ENCODE measurements around the gene MR1. TPM values are rescaled to one million over a fixed set of nuclear protein-coding genes. Genes with fewer than 3 reads are reported as not detected.
A peak's percentile ranks its signal among the peaks of the same experiment; 100 is the strongest.

MR1 gene
- total RNA-seq, 4 donors from 2014 or later: 4.0 to 9.7 (median 6.0) TPM

GRCh38 chr1:181095763-181096184 lies 62.0 kb downstream of the MR1 start:
- H3K27me3 ChIP-seq: no peaks in the 10 kb centered on the region
- no peaks in the 10 kb centered on the region for H3K9me3 ChIP-seq
- DNase-seq: no peak
- H3K36me3 ChIP-seq: no peaks in the 10 kb centered on the region
- no peak for TF ChIP-seq CTCF (IDR thresholded peaks at IDR 0.05)
- TF ChIP-seq POLR2A (IDR thresholded peaks at IDR 0.05): no peak
- peak overlapping the region in 2 of 4 donors; percentile 26 to 57 for H3K27ac ChIP-seq
- H3K4me1 ChIP-seq: peaks cover 0 to 29% (median 10%) of the 10 kb centered on the region in 4 donors
- H3K4me3 ChIP-seq: no peak overlapping the region

GRCh38 chr1:181097242-181097641 lies 63.5 kb downstream of the MR1 start:
- no peaks in the 10 kb centered on the region for H3K36me3 ChIP-seq
- DNase-seq: no peak
- TF ChIP-seq POLR2A (IDR thresholded peaks at IDR 0.05): no peak
- TF ChIP-seq CTCF (IDR thresholded peaks at IDR 0.05): no peak
- H3K27me3 ChIP-seq: no peaks in the 10 kb centered on the region
- H3K9me3 ChIP-seq: no peaks in the 10 kb centered on the region
- H3K27ac ChIP-seq: peak overlapping the region in 3 of 4 donors; percentile 10 to 26 (median 13)
- no peak overlapping the region for H3K4me3 ChIP-seq
- peaks cover 0 to 14% (median 3%) of the 10 kb centered on the region in 4 donors for H3K4me1 ChIP-seq

- TF ChIP-seq POLR2A (IDR thresholded peaks at IDR 0.05) (no peak), CTCF (IDR thresholded peaks at IDR 0.05) (no peak)
- H3K27me3 ChIP-seq: no peaks in the 10 kb centered on the region
- H3K4me1 ChIP-seq: peaks cover 0 to 8% (median 4%) of the 10 kb centered on the region in 4 donors
- peak overlapping the region in 1 of 4 donors; percentile 33 for H3K27ac ChIP-seq
- H3K36me3 ChIP-seq: no peaks in the 10 kb centered on the region
- H3K9me3 ChIP-seq: no peaks in the 10 kb centered on the region
- DNase-seq: no peak
- H3K4me3 ChIP-seq: no peak overlapping the region
Observed at GRCh38 chr1:181099152-181100014, 65.6 kb downstream of the MR1 start.

GRCh38 chr1:181100015-181100905 lies 66.5 kb downstream of the MR1 start:
- Histone ChIP-seq H3K4me1 (peaks cover 0 to 11% (median 6%) of the 10 kb centered on the region in 4 donors), H3K27ac (peak overlapping the region in 1 of 4 donors; percentile 33), H3K36me3 (no peaks in the 10 kb centered on the region), H3K4me3 (no peak overlapping the region), H3K27me3 (no peaks in the 10 kb centered on the region), H3K9me3 (no peaks in the 10 kb centered on the region)
- DNase-seq: no peak
- TF ChIP-seq CTCF (IDR thresholded peaks at IDR 0.05): no peak
- TF ChIP-seq POLR2A (IDR thresholded peaks at IDR 0.05): no peak

GRCh38 chr1:181100934-181101333 lies 67.2 kb downstream of the MR1 start:
- peaks cover 0 to 16% (median 7%) of the 10 kb centered on the region in 4 donors for H3K4me1 ChIP-seq
- no peak overlapping the region for H3K27ac ChIP-seq
- H3K27me3 ChIP-seq: no peaks in the 10 kb centered on the region
- DNase-seq: no peak
- no peaks in the 10 kb centered on the region for H3K36me3 ChIP-seq
- H3K9me3 ChIP-seq: no peaks in the 10 kb centered on the region
- H3K4me3 ChIP-seq: no peak overlapping the region
- no peak for TF ChIP-seq CTCF (IDR thresholded peaks at IDR 0.05)
- TF ChIP-seq POLR2A (IDR thresholded peaks at IDR 0.05): no peak

All from Peyer's patch (tissue), 4 donors.